ENCODE results near the gene F13A1. TPM values are rescaled to one million over a fixed set of nuclear protein-coding genes. Genes with fewer than 3 reads are reported as not detected.
A peak's percentile ranks its signal among the peaks of the same experiment; 100 is the strongest.
"Not testable (repeated sequence)": the region's sequence is repeated elsewhere in the genome, so short reads cannot be mapped to it uniquely, and the experiment has no call there.

F13A1 gene
- total RNA-seq, 1 experiment from 2014 or later = 1.3 TPM

DNA sequence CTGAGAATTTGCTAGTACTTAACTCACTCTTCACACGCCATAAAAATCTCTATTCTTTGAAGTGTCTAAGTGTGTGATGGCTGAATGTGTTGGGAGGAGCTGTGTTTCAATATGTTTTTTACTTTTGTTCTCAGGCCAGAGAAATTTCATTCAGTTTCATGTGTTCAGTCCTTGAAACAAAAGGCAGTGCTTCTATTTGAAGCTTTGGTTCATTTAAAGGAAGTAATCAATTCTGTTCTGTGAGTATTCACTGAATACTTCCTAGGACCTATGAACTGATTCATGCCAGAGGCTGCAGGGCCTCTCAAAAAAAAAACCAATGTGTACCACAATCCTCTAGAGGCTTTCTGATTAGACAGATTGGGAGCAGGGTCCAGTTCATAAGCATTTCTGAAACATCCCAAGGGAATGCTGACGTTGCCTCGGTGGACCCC, 12.4 kb upstream of the F13A1 start:
- no peak overlapping the region for H3K4me3 ChIP-seq (ENCODE audit: insufficient read depth, low read depth, low read length)
- DNase-seq = no peak

DNA sequence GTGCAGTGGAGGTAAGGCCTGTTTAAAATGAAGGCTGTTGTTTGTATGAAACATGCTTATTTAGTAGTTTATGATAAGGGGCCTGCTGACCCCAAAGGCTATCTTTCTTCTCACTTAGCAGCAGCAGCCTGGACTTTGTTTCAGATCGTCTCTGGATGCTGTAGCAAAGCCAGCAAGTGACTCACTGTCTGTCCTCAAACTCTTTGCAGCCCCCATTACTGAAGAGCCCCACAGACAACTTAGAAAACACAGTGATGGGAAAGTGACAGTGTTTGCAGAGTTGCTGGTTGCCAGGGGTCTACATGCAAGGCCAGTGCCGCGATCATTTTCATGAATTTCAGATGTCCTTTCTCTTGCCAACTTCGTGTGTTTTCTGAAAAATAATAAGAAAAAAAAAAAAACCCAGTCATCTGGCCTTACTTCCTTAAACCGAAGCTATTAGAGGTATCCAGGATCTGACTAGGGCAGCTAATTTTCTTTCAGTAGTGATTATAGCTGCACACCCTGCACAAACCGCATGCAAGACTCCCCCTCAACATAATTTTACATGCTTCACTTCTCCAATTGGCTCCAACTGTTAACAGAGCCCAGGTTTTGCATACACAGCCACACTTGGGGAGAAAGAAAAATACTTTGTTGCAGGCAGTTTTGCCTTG, 11.6 kb upstream of the F13A1 start:
- no peak for DNase-seq
- H3K27me3 ChIP-seq (ENCODE audit: control insufficient read depth, insufficient read depth, low read length) = no peaks in the 10 kb centered on the region
- H3K4me3 ChIP-seq (ENCODE audit: insufficient read depth, low read depth, low read length) = no peak overlapping the region
- no peaks in the 10 kb centered on the region for H3K36me3 ChIP-seq (replicated peaks; ENCODE audit: control insufficient read depth, insufficient read depth, low read length)

More for the DNA sequence above, 12.4 kb upstream of the F13A1 start:
- Histone ChIP-seq H3K36me3 (replicated peaks; ENCODE audit: control insufficient read depth, insufficient read depth, low read length) (no peaks in the 10 kb centered on the region), H3K27me3 (ENCODE audit: control insufficient read depth, insufficient read depth, low read length) (no peaks in the 10 kb centered on the region)

DNA sequence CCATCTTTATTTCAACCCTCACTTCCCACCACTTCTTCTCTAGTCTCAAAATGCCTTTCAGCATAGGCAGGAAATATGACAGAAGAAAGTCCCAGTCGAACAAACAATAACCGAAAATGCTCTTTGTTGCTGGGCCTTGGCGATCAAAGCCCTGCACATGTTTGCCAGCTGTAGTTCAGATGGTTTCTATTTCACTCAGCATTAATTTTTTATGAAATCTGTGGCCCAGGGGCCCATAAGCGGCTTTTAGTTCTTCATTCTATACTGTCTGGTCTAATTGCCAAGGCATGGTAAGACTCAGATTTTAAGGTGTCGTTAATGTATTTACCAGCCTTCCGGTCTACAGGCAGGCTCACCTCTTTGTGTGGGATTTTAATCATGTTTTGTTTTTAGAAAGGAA, 10.9 kb upstream of the F13A1 start:
- no peaks in the 10 kb centered on the region for H3K36me3 ChIP-seq (replicated peaks; ENCODE audit: control insufficient read depth, insufficient read depth, low read length)
- no peak overlapping the region for H3K4me3 ChIP-seq (ENCODE audit: insufficient read depth, low read depth, low read length)
- H3K27me3 ChIP-seq (ENCODE audit: control insufficient read depth, insufficient read depth, low read length) = no peaks in the 10 kb centered on the region
- DNase-seq = no peak

DNA sequence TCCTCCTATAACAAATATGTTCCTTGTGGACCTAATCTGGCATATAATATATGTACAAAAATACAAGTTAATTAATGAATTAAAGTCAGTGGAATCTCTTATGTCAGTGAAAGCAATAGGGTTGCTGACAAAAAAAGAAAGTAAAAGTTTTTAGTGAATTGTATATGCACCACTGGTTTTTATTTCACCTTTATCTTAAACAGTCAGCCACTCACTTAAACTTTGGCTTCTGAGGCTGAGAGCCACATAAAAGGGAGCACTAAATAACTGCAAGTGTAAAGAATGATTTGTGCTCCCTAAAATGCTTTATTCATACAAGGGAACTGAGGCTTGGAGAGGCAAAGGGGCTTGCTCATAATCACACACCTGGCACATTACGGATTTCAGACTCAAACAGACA, 9.9 kb upstream of the F13A1 start:
- no peak for DNase-seq
- Histone ChIP-seq H3K4me3 (ENCODE audit: insufficient read depth, low read depth, low read length) (no peak overlapping the region), H3K36me3 (replicated peaks; ENCODE audit: control insufficient read depth, insufficient read depth, low read length) (no peaks in the 10 kb centered on the region), H3K27me3 (ENCODE audit: control insufficient read depth, insufficient read depth, low read length) (no peaks in the 10 kb centered on the region)

DNA sequence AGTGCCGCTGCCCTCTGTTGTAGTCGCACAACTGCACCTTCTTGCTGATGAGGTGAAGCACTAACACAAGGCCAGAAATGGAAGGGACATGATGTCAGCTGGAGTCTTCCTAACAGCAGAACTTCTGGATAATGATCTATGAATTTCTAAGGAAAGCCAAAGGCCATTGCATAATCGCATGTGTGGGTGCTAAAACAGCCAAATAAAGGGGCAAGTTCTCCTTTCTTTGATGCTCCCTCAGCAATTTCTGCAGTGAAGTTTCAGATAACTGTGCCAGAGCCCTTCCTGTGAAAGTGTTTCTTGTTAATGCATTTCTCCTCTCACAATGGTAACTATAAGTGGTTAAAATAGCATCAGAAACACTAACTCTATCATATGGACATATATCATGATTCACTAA, 8.0 kb upstream of the F13A1 start:
- Histone ChIP-seq H3K27me3 (ENCODE audit: control insufficient read depth, insufficient read depth, low read length) (no peaks in the 10 kb centered on the region), H3K4me3 (ENCODE audit: insufficient read depth, low read depth, low read length) (no peak overlapping the region), H3K36me3 (replicated peaks; ENCODE audit: control insufficient read depth, insufficient read depth, low read length) (no peaks in the 10 kb centered on the region)
- no peak for DNase-seq

DNA sequence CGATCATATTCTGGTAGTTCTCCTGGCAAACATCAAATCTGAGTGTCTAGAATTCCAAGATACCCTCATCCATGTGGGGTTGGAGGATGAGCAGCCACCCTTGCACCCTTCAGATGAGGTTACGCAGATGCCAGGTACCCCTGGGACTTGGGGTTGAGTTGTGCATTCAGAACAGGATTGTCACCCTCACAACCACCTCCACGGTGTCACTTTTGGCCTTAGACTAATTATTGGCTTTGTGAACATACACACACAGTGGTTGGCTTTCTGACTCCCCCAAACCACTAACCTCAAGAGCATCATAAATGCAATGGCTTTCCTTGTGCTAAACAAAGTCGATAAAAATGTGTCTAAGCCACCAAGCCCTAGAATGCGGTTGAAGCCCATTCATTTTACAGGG, 2.9 kb upstream of the F13A1 start:
- DNase-seq = no peak
- H3K4me3 ChIP-seq (ENCODE audit: insufficient read depth, low read depth, low read length) = no peak overlapping the region
- H3K27me3 ChIP-seq (ENCODE audit: control insufficient read depth, insufficient read depth, low read length) = peaks cover 18% of the 10 kb centered on the region
- no peaks in the 10 kb centered on the region for H3K36me3 ChIP-seq (replicated peaks; ENCODE audit: control insufficient read depth, insufficient read depth, low read length)

DNA sequence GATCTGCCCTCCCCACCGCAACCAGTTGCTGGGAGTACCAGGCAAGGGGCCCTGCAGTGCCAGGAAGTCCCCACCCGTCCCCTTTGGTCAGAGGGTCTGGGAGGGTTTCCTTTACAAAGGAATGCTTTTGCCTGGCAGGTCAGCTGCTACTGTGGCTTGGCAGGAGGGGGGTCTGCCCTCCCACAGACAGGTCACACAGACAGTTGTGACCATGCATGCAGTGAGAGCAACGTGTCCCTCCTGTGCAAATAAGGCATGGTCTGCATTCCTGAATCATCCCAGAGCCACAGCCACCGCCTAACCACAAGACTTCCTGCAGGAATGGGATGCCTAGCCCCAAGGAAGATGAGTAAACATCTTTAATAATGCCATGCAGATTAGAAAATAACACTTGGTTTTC, 439 bp upstream of the F13A1 start:
- no peaks in the 10 kb centered on the region for H3K36me3 ChIP-seq (replicated peaks; ENCODE audit: control insufficient read depth, insufficient read depth, low read length)
- DNase-seq = peak; percentile 32
- no peak overlapping the region; the same call in 1 of the 2 replicates for H3K4me3 ChIP-seq (ENCODE audit: insufficient read depth, low read depth, low read length)
- H3K27me3 ChIP-seq (ENCODE audit: control insufficient read depth, insufficient read depth, low read length) = peaks cover 18% of the 10 kb centered on the region

DNA sequence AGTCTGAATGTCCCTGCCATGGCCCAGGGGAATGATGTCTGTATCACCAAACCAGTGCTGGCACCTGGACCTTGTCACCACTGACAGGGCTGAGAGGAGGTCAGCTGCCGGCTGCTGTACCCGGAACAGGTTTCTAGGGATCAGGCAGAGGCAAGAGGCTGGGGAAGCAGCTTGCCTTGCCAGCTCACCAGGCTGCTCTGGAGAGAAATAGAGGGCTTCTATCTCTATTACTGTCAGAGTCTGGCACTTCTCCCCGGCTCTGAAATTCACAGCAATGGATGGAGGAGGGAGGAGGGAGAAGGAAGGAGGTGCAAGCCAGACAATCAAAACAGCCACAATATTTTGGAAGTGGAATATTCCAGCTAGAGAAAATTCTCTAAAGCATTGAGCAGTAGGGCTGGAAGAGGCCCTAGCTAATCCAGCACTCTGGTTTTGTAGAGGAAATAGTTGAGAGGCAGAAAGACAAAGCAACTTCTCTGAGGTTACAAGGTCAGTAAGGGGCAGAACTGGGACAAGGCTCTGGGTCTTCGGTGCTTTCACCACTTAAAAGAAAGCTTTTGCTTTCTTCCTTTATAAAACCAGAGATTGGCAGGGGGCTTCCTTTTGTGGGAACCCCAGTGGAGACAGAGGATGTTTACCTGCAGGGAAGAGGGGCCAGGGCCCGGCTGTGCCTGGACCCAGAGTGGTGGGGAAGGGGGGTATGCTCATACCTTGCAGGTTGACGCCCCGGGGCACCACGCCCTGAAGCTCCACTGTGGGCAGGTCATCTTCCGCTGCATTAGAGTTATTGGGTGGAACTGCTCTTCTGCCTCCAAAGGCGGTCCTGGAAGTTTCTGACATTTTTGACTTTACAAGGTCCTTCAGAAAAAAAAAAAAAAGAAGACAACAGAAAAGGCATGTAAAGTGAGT, 2.4 kb downstream of the F13A1 start:
- Histone ChIP-seq H3K4me3 (ENCODE audit: insufficient read depth, low read depth, low read length) (no peak overlapping the region), H3K27me3 (ENCODE audit: control insufficient read depth, insufficient read depth, low read length) (peaks cover 18% of the 10 kb centered on the region), H3K36me3 (replicated peaks; ENCODE audit: control insufficient read depth, insufficient read depth, low read length) (no peaks in the 10 kb centered on the region)
- peak; percentile 44 for DNase-seq

DNA sequence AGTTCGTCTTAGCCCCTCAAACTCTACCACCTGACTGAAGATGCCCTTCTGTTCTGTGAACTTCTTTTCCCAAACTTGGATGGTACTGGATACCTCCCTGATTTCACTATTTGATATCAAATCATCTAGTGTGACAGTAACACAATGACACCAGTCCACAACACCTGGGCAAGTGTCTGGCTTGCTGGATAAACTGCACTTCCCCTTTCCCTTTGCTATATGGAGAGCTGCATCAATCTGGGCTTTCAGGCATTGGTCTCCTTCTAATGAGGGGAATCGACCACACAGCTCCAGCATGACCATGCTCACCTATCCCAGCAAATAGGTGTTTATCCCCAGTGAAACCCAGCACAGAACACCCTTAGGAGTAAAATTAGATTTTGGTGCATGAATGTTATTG, 3.1 kb downstream of the F13A1 start:
- H3K36me3 ChIP-seq (replicated peaks; ENCODE audit: control insufficient read depth, insufficient read depth, low read length) = no peaks in the 10 kb centered on the region
- H3K27me3 ChIP-seq (ENCODE audit: control insufficient read depth, insufficient read depth, low read length) = peaks cover 18% of the 10 kb centered on the region
- H3K4me3 ChIP-seq (ENCODE audit: insufficient read depth, low read depth, low read length) = no peak overlapping the region
- no peak for DNase-seq

DNA sequence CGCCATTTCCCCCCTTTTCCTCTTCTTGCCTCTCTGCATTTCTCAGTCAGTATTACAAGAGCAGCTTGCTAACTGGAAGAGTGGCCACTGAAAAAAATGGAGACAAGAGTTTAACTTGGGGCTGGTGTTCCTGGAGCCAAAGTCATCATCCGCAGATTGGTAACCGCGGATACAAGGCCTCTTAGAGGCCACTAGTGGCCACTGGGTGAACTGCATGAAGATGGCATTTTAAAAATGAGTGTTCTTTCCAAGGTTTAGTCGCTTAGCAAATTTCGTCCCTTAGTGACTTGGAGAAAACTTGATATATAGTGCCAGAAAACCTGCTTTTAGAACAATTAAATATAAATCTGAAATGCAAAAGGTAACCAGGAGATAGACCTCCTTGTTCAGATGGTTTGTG, 4.8 kb downstream of the F13A1 start:
- no peak overlapping the region for H3K4me3 ChIP-seq (ENCODE audit: insufficient read depth, low read depth, low read length)
- peak; percentile 49 for DNase-seq
- no peaks in the 10 kb centered on the region for H3K36me3 ChIP-seq (replicated peaks; ENCODE audit: control insufficient read depth, insufficient read depth, low read length)
- H3K27me3 ChIP-seq (ENCODE audit: control insufficient read depth, insufficient read depth, low read length) = peaks cover 15% of the 10 kb centered on the region

DNA sequence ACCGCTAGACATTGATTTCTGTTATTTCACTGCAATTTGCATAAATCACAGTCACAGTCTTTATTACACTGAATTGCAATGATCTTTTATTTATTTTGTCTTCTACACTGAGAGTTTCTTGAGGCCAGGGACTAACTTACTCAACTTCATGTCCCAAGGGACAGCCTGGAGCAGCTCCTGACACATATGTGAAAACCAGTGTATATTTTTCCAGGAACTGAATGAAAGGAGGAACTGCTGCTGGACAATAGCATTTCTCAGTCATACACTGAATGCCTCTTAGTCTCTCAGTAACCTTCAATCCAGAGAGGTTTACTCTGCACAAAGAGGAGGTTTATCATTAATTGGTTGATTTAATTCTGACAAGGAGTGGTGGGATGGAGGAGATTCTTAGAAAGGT, 5.9 kb downstream of the F13A1 start:
- Histone ChIP-seq H3K27me3 (ENCODE audit: control insufficient read depth, insufficient read depth, low read length) (peaks cover 4% of the 10 kb centered on the region), H3K36me3 (replicated peaks; ENCODE audit: control insufficient read depth, insufficient read depth, low read length) (no peaks in the 10 kb centered on the region), H3K4me3 (ENCODE audit: insufficient read depth, low read depth, low read length) (no peak overlapping the region)
- DNase-seq = no peak

DNA sequence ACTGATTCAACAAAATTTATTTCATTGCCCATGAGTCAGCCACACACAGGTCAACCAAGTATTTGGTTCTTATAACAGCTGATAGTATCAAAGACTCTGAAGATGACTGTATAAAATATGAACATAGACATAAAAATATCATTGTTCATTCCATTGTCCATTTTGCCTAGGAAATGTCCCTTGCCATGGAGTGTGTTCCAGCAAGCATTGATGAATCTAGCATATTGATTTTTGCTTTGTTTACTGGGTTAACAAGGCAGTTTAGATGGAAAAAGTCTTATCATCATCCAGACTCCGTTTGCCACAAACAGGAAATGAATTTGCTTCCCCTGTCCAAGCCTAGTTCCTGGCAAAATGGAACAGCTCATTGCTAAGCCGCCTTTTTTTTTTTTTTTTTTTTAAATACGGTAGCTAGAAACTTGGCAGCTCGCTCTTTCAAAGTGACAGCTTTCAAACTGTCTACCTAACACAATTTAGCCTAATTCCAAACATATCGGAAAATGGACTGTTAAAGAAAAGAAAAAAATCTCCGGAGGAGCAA, 7.5 kb downstream of the F13A1 start:
- DNase-seq = no peak

DNA sequence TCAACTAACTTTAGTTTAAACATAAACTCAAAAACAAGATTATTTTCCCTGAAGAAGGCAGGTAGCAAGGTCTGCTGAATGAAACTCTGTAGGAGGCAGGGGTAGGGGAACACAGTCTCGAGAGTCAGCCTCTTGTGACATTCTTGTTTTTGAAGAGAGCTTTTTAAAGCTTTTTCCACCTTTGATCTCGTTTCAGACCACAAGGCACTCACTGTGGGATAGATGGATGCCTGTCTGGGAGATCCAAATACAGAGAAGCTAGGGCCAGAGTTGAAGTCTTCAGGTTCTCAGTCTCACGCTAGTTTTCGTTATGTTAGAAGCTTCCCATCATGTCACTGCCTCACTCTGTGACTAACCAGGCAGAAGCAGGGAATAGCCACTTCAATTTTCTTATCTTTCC, 14.9 kb downstream of the F13A1 start:
- Histone ChIP-seq H3K4me3 (ENCODE audit: insufficient read depth, low read depth, low read length) (no peak overlapping the region), H3K36me3 (replicated peaks; ENCODE audit: control insufficient read depth, insufficient read depth, low read length) (no peaks in the 10 kb centered on the region), H3K27me3 (ENCODE audit: control insufficient read depth, insufficient read depth, low read length) (no peaks in the 10 kb centered on the region)
- no peak for DNase-seq

More for the DNA sequence above, 7.5 kb downstream of the F13A1 start:
- Histone ChIP-seq H3K4me3 (ENCODE audit: insufficient read depth, low read depth, low read length) (no peak overlapping the region), H3K27me3 (ENCODE audit: control insufficient read depth, insufficient read depth, low read length) (no peaks in the 10 kb centered on the region), H3K36me3 (replicated peaks; ENCODE audit: control insufficient read depth, insufficient read depth, low read length) (no peaks in the 10 kb centered on the region)

DNA sequence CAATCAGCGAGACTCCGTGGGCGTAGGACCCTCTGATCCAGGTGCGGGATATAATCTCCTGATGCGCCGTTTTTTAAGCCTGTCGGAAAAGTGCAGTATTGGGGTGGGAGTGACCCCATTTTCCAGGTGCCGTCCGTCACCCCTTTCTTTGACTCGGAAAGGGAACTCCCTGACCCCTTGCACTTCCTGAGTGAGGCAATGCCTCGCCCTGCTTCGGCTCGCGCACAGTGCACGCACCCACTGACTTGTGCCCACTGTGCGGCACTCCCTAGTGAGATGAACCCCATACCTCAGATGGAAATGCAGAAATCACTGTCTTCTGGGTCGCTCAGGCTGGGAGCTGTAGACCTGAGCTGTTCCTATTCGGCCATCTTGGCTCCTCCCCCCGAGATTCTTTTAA, 20.1 kb downstream of the F13A1 start:
- H3K4me3 ChIP-seq (ENCODE audit: insufficient read depth, low read depth, low read length); H3K27me3 ChIP-seq (ENCODE audit: control insufficient read depth, insufficient read depth, low read length); DNase-seq; H3K36me3 ChIP-seq (replicated peaks; ENCODE audit: control insufficient read depth, insufficient read depth, low read length): not testable (repeated sequence)

DNA sequence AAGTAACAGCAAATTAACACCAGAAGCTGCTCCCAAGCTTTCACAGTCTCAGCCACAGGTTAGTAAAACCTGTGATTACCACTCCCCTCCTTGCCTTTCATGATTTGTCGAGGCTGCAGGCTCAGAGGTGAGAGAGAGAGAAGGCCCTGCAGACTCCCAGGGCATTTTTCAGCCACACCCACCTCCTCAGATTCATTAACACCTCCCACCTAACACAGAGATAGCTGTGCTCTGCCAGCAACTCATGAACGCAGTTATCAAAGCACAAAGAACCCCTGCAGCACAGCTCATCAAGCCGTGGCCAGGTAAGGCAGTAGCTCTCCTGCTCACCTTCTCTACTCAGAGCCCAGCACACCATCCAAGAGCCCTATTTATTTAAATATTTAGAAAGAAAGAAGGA, 27.1 kb downstream of the F13A1 start:
- Histone ChIP-seq H3K27me3 (ENCODE audit: control insufficient read depth, insufficient read depth, low read length) (no peaks in the 10 kb centered on the region), H3K36me3 (replicated peaks; ENCODE audit: control insufficient read depth, insufficient read depth, low read length) (no peaks in the 10 kb centered on the region), H3K4me3 (ENCODE audit: insufficient read depth, low read depth, low read length) (no peak overlapping the region)
- DNase-seq = peak; percentile 32
